HG02763 (cell line): Measurements from ENCODE around the gene SAG.

ENCODE experiments used
- ATAC-seq: cut with Tn5 transposase; IDR thresholded peaks from one replicate; pipeline ENCODE4 v1.9.1; 2021; ENCODE audit warnings: mild to moderate bottlenecking, moderate library complexity; ENCODE audit not compliant: unreplicated experiment

SAG gene

DNA sequence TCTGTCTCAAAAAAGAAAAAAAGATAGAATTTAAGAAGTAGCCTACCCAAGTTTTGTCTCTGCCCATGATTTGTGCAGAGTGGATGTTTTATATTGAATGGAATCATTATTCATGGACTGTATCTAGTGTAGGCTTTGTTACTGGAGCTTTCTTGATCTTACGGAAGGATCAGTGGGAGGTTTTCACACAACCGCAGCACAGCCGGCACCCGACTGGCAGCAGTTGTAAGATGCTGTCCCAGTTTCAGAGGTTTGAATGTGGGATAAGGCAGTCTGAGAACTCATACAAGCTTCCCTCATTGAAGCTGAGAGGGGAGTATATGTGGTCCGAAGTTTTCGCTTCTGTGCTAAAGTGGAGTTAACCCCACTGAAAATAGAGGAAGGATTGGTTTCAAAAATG is 19.7 kb upstream of the SAG start:
- no peak for ATAC-seq

GRCh38 chr2:233288663-233289062 is 19.0 kb upstream of the SAG start:
- ATAC-seq: no peak

DNA sequence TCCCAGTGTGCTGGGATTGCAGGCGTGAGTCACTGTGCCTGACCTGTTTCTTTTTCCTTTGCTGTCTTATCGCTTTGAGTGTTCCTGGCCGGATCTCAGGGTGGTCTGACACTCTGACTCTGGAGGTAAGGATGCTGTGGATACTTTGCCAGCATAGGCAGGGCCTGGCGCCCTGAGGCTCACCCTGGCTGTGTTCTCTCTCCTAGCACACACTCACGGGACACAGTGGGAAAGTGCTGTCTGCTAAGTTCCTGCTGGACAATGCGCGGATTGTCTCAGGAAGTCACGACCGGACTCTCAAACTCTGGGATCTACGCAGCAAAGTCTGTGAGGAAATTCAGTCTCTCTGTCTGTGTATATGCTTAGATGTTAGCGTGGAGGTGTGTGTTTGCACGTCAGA is 18.0 kb upstream of the SAG start:
- no peak for ATAC-seq

DNA sequence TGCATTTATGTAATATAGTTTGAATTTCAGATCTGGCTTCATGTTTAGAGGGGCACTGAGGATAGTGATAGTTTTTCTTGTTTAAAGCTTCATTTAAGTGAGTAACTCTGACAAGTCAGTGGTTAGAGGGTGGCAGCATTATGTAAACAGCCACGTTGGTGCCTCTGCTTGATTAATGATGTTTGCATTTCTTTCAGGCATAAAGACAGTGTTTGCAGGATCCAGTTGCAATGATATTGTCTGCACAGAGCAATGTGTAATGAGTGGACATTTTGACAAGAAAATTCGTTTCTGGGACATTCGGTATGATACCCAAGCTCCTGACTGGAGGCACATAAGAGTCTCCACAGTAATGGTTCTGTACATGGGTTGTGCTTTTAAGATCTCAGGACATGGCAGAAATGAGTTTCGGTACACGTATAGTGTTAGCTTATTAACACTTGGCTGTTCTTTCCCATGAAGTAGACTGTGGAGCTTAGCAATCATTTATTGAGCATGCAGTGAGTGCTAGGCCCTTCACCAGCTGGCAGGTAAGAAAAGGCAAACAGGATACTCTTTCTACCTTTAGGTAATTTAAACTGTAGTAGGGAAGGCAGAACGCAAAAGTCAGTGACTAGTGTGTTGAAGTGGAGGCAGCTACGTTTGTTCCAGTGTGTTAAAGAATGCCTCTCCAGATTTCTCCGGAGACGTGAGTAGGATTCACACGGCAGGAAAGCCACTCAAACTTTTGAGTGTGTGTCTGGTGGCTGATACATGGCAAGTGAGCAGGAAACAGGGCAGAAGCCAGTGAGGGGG is 17.4 kb upstream of the SAG start:
- ATAC-seq: no peak

DNA sequence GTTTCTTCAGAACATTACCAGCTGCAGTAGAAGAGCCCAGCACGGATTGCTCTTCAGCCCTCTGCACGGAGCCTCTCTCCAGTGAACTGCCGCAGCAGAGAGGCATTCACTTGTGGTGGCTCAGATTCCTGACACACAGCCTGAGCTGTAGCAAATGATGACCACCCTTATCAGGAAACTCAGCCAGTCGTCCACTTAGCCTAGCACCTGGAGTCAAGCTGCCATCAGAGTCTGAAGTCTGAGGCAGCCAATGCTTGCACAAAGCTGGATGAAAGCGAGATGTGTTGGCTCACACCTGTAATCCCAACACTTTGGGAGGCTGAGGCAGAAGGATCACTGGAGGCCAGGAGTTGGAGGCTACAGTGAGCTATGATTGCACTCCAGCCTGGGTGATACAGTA is 11.7 kb upstream of the SAG start:
- ATAC-seq: no peak

DNA sequence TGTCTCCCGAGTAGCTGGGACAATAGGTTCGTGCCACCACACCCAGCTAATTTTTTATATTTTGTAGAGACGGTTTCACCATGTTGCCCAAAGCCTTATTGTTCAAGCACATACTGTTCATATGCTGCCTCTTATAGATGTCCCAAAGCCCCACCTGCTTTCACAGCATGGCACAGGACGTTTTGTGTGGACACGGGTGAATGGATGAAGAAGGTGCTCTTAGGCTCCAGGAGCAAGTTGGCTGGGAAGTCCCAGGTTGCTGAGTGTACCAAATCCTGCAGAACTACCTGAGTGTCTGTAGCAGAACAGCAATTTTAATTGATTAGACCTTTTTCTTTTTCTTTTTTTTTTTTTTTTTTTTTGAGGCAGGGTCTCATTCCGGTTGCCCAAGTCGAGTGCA is 10.5 kb upstream of the SAG start:
- ATAC-seq: no peak

DNA sequence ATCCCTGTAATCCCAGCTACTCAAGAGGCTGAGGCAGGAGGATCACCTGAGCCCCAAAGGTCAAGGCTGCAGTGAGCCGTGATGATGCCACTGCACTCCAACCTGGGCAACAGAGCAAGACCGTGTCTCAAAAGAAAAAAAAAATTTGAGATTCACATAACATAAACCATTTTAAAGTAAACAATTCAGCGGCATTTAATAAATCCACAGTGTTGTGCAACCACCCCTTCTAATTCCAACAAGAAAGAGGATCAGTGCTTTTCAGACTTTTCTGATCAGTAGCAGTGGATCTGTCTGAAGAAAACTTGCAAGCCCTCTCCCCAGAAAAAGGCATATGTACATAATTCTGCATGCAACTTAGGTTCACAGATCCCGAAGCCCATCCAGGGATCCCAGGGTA is 7.2 kb upstream of the SAG start:
- ATAC-seq: no peak

DNA sequence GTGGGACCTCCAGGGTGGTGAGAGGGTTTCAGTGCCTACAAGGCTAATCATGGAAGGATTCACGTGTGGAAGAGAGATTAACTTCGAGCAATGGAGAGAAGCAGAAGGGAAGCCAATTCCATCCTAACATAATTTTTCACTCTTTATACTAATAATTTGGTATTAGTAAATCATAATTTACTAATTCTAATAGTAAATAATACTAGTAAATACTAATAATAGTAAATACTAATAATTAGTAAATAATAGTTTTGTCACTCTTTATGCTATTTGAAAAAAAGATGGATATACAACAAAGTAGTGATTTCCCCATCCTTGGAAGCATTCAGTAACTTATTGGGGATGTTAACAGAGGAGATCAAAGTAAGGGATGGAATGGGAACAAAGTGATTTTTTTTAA is 6.4 kb upstream of the SAG start:
- no peak for ATAC-seq

- no peak for ATAC-seq
Measured at GRCh38 chr2:233301811-233302210, 5.8 kb upstream of the SAG start.

GRCh38 chr2:233303252-233303651 is 4.4 kb upstream of the SAG start:
- no peak for ATAC-seq

GRCh38 chr2:233311241-233311926 is 3.8 kb downstream of the SAG start:
- ATAC-seq: no peak

DNA sequence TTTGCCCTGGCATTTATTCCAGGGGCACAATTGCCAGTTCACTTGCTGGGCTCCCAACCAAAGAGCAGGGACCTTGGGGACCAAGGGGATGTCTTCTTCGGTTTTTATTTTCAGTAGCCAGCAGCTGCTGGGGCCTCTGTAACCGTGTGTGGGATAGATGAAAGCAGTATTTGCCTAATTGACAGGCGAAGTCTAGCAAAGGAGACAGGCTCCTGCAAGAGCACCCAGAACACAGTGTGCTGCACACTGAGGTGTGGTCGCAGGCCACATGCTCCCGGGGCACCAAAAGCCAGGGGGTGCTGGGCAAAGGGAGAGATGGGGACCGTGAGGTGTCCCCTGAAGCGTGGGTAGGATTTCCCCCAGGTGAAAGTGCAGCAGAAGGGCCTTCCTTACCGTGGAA is 5.3 kb downstream of the SAG start:
- no peak for ATAC-seq

DNA sequence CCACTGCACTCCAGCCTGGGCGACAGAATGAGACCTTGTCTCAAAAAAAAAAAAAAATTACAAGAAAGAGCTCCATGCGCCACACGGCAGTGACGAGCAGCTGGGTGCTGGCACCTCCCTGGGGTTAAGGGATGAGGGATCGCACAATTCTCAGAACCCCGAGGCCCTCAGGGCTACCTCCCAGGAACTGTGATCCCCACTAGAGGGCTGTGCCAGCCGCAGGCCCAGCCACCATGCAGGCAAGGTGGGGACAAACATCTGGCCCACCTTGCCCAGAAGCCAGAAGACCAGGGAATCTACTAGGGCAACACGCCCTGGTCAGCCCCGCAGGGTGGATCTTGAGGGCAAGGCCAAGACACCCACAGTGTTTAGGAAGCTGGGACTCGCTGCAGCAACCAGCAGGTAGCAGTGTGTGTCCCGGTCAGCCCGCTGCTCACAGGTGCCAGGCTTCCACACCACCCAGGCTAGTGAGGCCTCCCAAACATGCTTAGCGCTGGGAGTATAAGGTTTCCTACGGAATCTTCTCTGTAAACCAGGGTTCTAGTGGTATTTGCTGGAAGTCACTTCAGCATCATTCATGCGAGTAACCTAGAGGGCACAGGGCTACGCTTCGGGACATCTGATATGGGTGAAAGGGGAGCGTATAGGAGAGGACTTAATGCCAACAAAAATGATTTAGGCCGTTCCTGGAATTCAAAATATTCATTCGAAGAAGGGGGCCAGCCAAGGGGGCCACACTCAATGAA is 6.7 kb downstream of the SAG start:
- no peak for ATAC-seq

GRCh38 chr2:233317196-233317943 is 9.8 kb downstream of the SAG start:
- no peak for ATAC-seq

DNA sequence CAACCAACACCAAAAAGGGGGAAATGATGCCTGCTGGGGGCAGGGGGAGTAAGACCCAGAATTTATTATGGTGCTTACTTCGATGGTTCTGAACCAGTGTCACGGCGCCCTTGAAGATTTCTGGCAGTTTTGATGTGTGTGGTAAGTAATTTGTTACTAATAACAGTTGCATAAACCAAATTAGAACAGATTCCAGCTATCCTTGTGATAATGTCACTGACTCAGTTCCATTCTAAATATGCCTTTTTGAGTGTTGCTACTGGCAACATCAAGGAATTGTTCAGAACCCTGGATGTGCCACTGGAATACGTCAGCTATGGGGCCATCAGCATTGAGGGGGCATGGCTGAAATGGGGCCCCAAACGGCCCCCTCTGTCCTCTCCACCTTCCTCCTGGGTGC is 11.6 kb downstream of the SAG start:
- no peak for ATAC-seq

DNA sequence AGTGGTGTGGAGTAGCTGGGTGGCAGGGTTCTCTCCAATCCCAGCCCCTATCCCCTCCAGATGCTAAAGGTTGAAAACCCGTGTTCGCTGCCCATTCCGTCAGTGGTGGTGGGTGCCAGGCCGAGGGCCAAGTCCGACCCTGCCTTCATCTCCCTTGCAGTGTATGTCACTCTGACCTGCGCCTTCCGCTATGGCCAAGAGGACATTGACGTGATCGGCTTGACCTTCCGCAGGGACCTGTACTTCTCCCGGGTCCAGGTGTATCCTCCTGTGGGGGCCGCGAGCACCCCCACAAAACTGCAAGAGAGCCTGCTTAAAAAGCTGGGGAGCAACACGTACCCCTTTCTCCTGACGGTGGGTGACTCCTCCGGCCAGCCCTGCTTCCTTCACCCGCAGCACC is 12.9 kb downstream of the SAG start:
- ATAC-seq: no peak

DNA sequence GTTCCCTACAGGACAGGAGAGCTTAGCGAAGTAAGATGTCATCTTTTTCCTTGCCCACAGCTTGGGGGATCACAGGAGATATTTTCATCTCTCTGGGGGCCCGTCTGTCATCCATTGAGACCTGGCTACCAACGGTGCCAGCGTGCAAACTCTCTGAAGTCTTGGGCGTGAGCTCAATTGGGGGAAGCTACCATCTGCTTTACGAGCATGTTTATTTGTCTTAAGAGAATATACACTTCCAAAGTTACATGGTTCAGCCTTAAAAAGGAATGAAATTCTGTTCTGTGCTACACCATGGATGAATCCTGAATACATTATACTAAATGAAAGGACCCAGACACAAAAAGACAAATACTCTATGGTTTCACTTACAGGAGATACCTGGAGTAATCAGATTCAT is 13.6 kb downstream of the SAG start:
- ATAC-seq: no peak

DNA sequence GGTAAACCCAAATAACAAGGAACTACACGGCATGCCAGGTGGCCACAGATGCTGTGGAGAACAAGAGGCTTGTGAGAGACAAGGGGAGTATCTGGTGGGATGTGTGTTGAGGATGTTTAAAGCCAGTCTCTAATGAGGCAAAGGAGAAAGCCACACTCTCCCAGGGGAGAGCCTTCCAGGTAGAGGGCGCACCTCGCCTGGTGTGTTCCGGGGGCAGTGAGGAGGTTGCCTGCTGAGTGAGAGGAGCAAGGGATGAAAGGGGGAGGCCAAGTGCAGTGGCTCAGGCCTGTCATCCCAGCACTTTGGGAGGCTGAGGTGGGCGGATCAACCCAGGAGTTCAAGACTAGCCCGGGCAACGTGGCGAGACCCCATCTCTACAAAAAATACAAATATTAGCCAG is 16.2 kb downstream of the SAG start:
- ATAC-seq: no peak

- no peak for ATAC-seq
Measured at GRCh38 chr2:233325256-233325655, 17.6 kb downstream of the SAG start.

GRCh38 chr2:233325814-233326213 is 18.2 kb downstream of the SAG start:
- no peak for ATAC-seq

GRCh38 chr2:233326500-233326899 is 18.9 kb downstream of the SAG start:
- ATAC-seq: no peak
